Gastroesophageal sphincter (tissue), 3 donors: ENCODE measurements around the gene DCK.

Source experiments
- CTCF ChIP-seq, 4 experiments: fragments of 200-600 bp in 2 of 4; fragments of 450-650 bp in 2 of 4; sonication (generic) in 1 of 4; IDR thresholded peaks; one replicate each; pipeline ENCODE4 v1.5.1; 2017 to 2019; ENCODE audit warnings: antibody characterized with exemption in 4 of 4, mild to moderate bottlenecking in 2 of 4, moderate library complexity in 2 of 4
- EP300 ChIP-seq: sonication (generic); formaldehyde crosslinking; IDR thresholded peaks from one replicate; pipeline ENCODE4 v1.6.1; 2017; ENCODE audit warnings: antibody characterized with exemption, mild to moderate bottlenecking
- POLR2A ChIP-seq, 2 donors: fragments of 450-650 bp; IDR thresholded peaks; one replicate each; pipeline ENCODE4 v1.6.1; 2017; ENCODE audit warnings: antibody characterized with exemption in 2 of 2, mild to moderate bottlenecking in 2 of 2, moderate library complexity in 1 of 2
- POLR2AphosphoS5 ChIP-seq: sonication (generic); formaldehyde crosslinking; IDR thresholded peaks from one replicate; pipeline ENCODE4 v1.6.1; 2017; ENCODE audit warnings: antibody characterized with exemption

DNA sequence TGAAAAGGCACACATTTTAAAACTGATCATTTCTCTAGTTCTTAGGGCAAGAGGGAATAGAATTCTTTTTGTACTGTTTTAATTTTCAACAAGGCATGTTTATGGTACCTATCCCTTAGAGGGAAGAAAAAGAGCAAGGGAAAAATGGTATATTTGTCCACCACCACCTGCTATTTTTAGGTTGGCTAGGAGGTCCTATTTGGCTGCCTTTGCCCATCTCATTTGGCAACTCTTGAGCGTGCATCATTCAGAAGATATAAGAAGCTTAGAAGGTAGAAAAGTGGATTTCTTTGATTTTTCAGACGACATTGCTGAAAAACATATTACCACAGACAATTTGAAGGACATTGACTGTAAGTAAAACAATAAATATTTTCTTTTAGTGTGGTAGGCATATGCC lies 69.0 kb downstream of the DCK start:
- TF ChIP-seq POLR2AphosphoS5 (no peak), CTCF (IDR thresholded peaks at IDR 0.05) (no peak), POLR2A (IDR thresholded peaks at IDR 0.05) (no peak), EP300 (no peak)
